MM.1S (cell line): ENCODE measurements around the gene GRK3.

Source experiments
- DNase-seq: peaks from one replicate; pipeline ENCODE4 v3.0.0-alpha.2; 2015
- H2AFZ ChIP-seq: fragments of 300-600 bp; sonication (generic); 2 replicates; pipeline ENCODE4 v1.6.0; 2016; ENCODE audit warnings: antibody characterized with exemption, low read length
- H3F3A ChIP-seq: fragments of 300-600 bp; sonication (generic); 2 replicates; pipeline ENCODE4 v1.6.1; 2016; ENCODE audit warnings: mild to moderate bottlenecking, antibody characterized with exemption, low read length, moderate library complexity, mixed read lengths; ENCODE audit not compliant: insufficient read depth
- H3K27ac ChIP-seq: fragments of 300-600 bp; sonication (generic); 2 replicates; pipeline ENCODE4 v1.5.1; 2016; ENCODE audit warnings: mild to moderate bottlenecking, low read length
- H3K27me3 ChIP-seq: fragments of 300-600 bp; sonication (generic); replicated peaks from 2 replicates; pipeline ENCODE4 v1.6.0; 2016; ENCODE audit warnings: low read length; ENCODE audit not compliant: insufficient read depth
- H3K36me3 ChIP-seq: fragments of 300-600 bp; sonication (generic); replicated peaks from 2 replicates; pipeline ENCODE4 v1.6.1; 2016; ENCODE audit warnings: mild to moderate bottlenecking, low read length, mixed read lengths; ENCODE audit not compliant: insufficient read depth
- H3K4me1 ChIP-seq: fragments of 300-600 bp; sonication (generic); 2 replicates; pipeline ENCODE4 v1.6.1; 2016; ENCODE audit warnings: low read length, mixed read lengths
- H3K4me2 ChIP-seq: fragments of 300-600 bp; sonication (generic); 2 replicates; pipeline ENCODE4 v1.6.0; 2016; ENCODE audit warnings: low read depth, low read length
- H3K4me3 ChIP-seq: fragments of 300-600 bp; sonication (generic); 2 replicates; pipeline ENCODE4 v1.5.1; 2016; ENCODE audit warnings: low read length, mixed read lengths
- H3K79me2 ChIP-seq: fragments of 300-600 bp; sonication (generic); 2 replicates; pipeline ENCODE4 v1.6.1; 2016; ENCODE audit warnings: mixed run types, low read length, mixed read lengths
- H3K9ac ChIP-seq: fragments of 300-600 bp; sonication (generic); 2 replicates; pipeline ENCODE4 v1.6.1; 2016; ENCODE audit warnings: low read length, mixed read lengths
- H3K9me2 ChIP-seq: fragments of 300-600 bp; sonication (generic); replicated peaks from 2 replicates; pipeline ENCODE4 v1.6.1; 2016; ENCODE audit warnings: mild to moderate bottlenecking, low read length, mixed read lengths; ENCODE audit not compliant: insufficient read depth
- H3K9me3 ChIP-seq: fragments of 300-600 bp; sonication (generic); replicated peaks from 2 replicates; pipeline ENCODE4 v1.6.1; 2016; ENCODE audit warnings: mild to moderate bottlenecking, low read length, mixed read lengths; ENCODE audit not compliant: insufficient read depth
- H4K20me1 ChIP-seq: fragments of 300-600 bp; sonication (generic); 2 replicates; pipeline ENCODE4 v1.6.1; 2016; ENCODE audit warnings: mild to moderate bottlenecking, low read length, moderate library complexity, mixed read lengths; ENCODE audit not compliant: insufficient read depth
- CTCF ChIP-seq: fragments of 300-600 bp; sonication (generic); IDR thresholded peaks from 2 replicates; pipeline ENCODE4 v1.5.1; 2016; ENCODE audit warnings: antibody characterized with exemption, low read length, mixed read lengths
- EZH2 ChIP-seq: fragments of 300-600 bp; sonication (generic); optimal IDR thresholded peaks from 2 replicates; pipeline ENCODE3; 2017; ENCODE audit warnings: low read depth, mild to moderate bottlenecking, antibody characterized with exemption, low read length, mixed read lengths
- EZH2phosphoT487 ChIP-seq: fragments of 300-600 bp; sonication (generic); IDR thresholded peaks from 2 replicates; pipeline ENCODE4 v1.6.1; 2018; ENCODE audit warnings: antibody characterized with exemption, low read length

The GRK3 gene

DNA sequence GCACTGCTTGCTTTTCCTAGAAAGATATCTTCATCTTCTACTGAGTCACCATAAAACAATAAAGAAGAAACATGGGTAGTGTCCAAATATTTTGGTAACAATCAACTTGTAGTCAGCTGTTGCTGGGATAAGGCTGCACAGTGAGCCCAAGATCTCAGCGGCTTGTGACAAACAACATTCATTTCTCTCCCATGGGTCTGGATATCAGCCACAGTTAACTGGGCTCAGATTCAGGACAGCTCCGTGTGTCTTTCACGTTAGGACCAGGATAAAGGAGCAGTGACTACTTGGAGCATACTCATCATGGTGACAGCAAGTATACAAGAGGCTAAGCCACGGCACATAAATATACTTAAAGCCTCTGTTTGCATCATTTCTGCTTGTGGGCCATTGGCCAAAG lies 27.9 kb upstream of the GRK3 start:
- H2AFZ ChIP-seq, result no peak overlapping the region
- no peaks in the 10 kb centered on the region for H3K36me3 ChIP-seq
- H3K4me3 ChIP-seq, result no peak overlapping the region
- H4K20me1 ChIP-seq, result no peaks in the 10 kb centered on the region
- H3K9ac ChIP-seq, result no peak overlapping the region
- no peaks in the 10 kb centered on the region for H3K4me1 ChIP-seq
- H3K27me3 ChIP-seq, result no peaks in the 10 kb centered on the region
- H3K79me2 ChIP-seq, result no peaks in the 10 kb centered on the region
- no peak overlapping the region for H3K4me2 ChIP-seq
- H3K27ac ChIP-seq, result no peak overlapping the region
- DNase-seq, result no peak
- no peaks in the 10 kb centered on the region for H3F3A ChIP-seq
- H3K9me3 ChIP-seq, result no peaks in the 10 kb centered on the region
- TF ChIP-seq EZH2phosphoT487, result no peak
- no peak for TF ChIP-seq EZH2
- TF ChIP-seq CTCF, result no peak
- no peaks in the 10 kb centered on the region for H3K9me2 ChIP-seq

DNA sequence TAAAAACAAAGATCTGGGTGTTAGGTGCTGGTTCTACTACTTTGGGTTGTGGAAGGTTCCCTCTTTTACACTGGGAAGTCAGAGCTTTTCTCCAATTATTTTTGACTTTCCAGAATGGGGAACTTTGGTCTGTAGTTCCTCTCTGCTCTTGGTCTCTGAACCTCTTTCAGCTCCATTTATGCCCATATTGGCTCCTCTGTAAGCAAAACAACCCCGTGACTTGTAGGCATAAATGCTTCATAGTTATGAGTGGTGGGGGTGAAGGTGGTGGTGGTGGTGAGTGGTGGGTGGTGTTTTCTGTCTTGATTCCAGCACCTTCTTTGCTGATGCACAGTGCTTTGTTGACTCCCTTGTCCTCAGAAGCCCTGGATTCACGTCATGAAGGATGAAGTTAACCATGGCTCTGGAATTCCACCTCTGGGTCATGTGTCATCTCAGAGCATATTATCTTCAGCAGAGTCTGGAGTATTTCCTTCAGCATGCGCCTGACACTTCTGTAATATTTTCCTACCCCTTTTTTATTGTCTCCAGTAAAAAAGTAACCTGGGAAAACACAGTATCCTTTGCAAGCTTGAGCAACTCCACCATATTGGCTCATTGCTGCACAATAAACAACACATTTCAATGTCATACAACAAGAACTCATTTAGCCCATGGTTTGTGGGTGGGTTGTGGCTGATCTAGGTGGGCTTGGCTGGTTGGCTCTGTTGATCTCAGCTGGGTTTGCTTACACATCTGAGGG lies 24.1 kb upstream of the GRK3 start:
- DNase-seq, result no peak
- no peaks in the 10 kb centered on the region for H3K79me2 ChIP-seq
- no peak overlapping the region for H3K4me2 ChIP-seq
- H4K20me1 ChIP-seq, result no peaks in the 10 kb centered on the region
- H3K9me3 ChIP-seq, result no peaks in the 10 kb centered on the region
- no peak overlapping the region for H3K9ac ChIP-seq
- no peak overlapping the region for H3K27ac ChIP-seq
- no peak overlapping the region for H3K4me3 ChIP-seq
- H3F3A ChIP-seq, result no peaks in the 10 kb centered on the region
- no peak for TF ChIP-seq CTCF
- no peaks in the 10 kb centered on the region for H3K9me2 ChIP-seq
- no peaks in the 10 kb centered on the region for H3K36me3 ChIP-seq
- no peaks in the 10 kb centered on the region for H3K4me1 ChIP-seq
- no peak overlapping the region for H2AFZ ChIP-seq
- no peaks in the 10 kb centered on the region for H3K27me3 ChIP-seq

GRCh38 chr22:25540908-25541660 lies 23.4 kb upstream of the GRK3 start:
- no peaks in the 10 kb centered on the region for H3K27me3 ChIP-seq

More at GRCh38 chr22:25540908-25541660, 23.4 kb upstream of the GRK3 start:
- no peak overlapping the region for H3K4me2 ChIP-seq
- TF ChIP-seq CTCF, result no peak
- TF ChIP-seq EZH2phosphoT487, result no peak
- no peak for TF ChIP-seq EZH2
- no peaks in the 10 kb centered on the region for H3K79me2 ChIP-seq
- no peaks in the 10 kb centered on the region for H4K20me1 ChIP-seq
- H3K9ac ChIP-seq, result no peak overlapping the region
- H3K27ac ChIP-seq, result no peak overlapping the region
- H3F3A ChIP-seq, result no peaks in the 10 kb centered on the region
- H3K36me3 ChIP-seq, result no peaks in the 10 kb centered on the region
- no peak overlapping the region for H3K4me3 ChIP-seq
- no peak for DNase-seq
- no peaks in the 10 kb centered on the region for H3K9me2 ChIP-seq
- no peaks in the 10 kb centered on the region for H3K4me1 ChIP-seq
- no peak overlapping the region for H2AFZ ChIP-seq
- no peaks in the 10 kb centered on the region for H3K9me3 ChIP-seq
